Measurements from ENCODE around the gene TBCCD1.

The TBCCD1 gene

GRCh38 chr3:186594591-186595113, 27.5 kb upstream of the TBCCD1 start:
- Histone ChIP-seq H3K4me2 (ENCODE audit: low read length) (no peak overlapping the region), H3K4me3 (ENCODE audit: low read length) (no peak overlapping the region)

GRCh38 chr3:186593862-186594261, 26.7 kb upstream of the TBCCD1 start:
- Histone ChIP-seq H3K79me2 (ENCODE audit: control insufficient read depth, low read length) (no peaks in the 10 kb centered on the region), H3K4me1 (ENCODE audit: control insufficient read depth, low read length) (no peaks in the 10 kb centered on the region), H3K27ac (ENCODE audit: low read depth, low read length) (no peak overlapping the region), H3K4me2 (ENCODE audit: low read length) (no peak overlapping the region), H4K20me1 (ENCODE audit: control insufficient read depth, insufficient read depth, low read depth, low read length) (no peaks in the 10 kb centered on the region), H3K36me3 (ENCODE audit: control insufficient read depth, low read length) (no peaks in the 10 kb centered on the region), H3K4me3 (ENCODE audit: low read length) (no peak overlapping the region), H3K27me3 (ENCODE audit: control insufficient read depth, low read length) (no peaks in the 10 kb centered on the region), H3K9me2 (replicated peaks; ENCODE audit: control insufficient read depth, low read length) (no peaks in the 10 kb centered on the region), H3F3A (ENCODE audit: control insufficient read depth, insufficient read depth) (no peaks in the 10 kb centered on the region), H3K9me3 (ENCODE audit: control insufficient read depth, insufficient read depth, low read length) (no peaks in the 10 kb centered on the region)
- no peak for TF ChIP-seq CTCF (IDR thresholded peaks at IDR 0.05; ENCODE audit: low read depth, low read length, poor library complexity, severe bottlenecking)
- no peak for TF ChIP-seq EZH2phosphoT487 (IDR thresholded peaks at IDR 0.05; ENCODE audit: borderline replicate concordance, low read length)

More at GRCh38 chr3:186594591-186595113, 27.5 kb upstream of the TBCCD1 start:
- no peaks in the 10 kb centered on the region for H3K9me3 ChIP-seq (ENCODE audit: control insufficient read depth, insufficient read depth, low read length)
- H3K27me3 ChIP-seq (ENCODE audit: control insufficient read depth, low read length), result no peaks in the 10 kb centered on the region
- no peaks in the 10 kb centered on the region for H3K4me1 ChIP-seq (ENCODE audit: control insufficient read depth, low read length)
- H3K79me2 ChIP-seq (ENCODE audit: control insufficient read depth, low read length), result no peaks in the 10 kb centered on the region
- TF ChIP-seq CTCF (IDR thresholded peaks at IDR 0.05; ENCODE audit: low read depth, low read length, poor library complexity, severe bottlenecking) (no peak), EZH2phosphoT487 (IDR thresholded peaks at IDR 0.05; ENCODE audit: borderline replicate concordance, low read length) (no peak)
- no peak overlapping the region for H3K27ac ChIP-seq (ENCODE audit: low read depth, low read length)
- no peaks in the 10 kb centered on the region for H4K20me1 ChIP-seq (ENCODE audit: control insufficient read depth, insufficient read depth, low read depth, low read length)
- H3F3A ChIP-seq (ENCODE audit: control insufficient read depth, insufficient read depth), result no peaks in the 10 kb centered on the region
- no peaks in the 10 kb centered on the region for H3K9me2 ChIP-seq (replicated peaks; ENCODE audit: control insufficient read depth, low read length)
- H3K36me3 ChIP-seq (ENCODE audit: control insufficient read depth, low read length), result no peaks in the 10 kb centered on the region

- no peaks in the 10 kb centered on the region for H3K4me1 ChIP-seq (ENCODE audit: control insufficient read depth, low read length)
- H4K20me1 ChIP-seq (ENCODE audit: control insufficient read depth, insufficient read depth, low read depth, low read length), result no peaks in the 10 kb centered on the region
- peaks cover under 1% of the 10 kb centered on the region; the same call in 1 of the 2 replicates for H3F3A ChIP-seq (ENCODE audit: control insufficient read depth, insufficient read depth)
- no peaks in the 10 kb centered on the region for H3K9me2 ChIP-seq (replicated peaks; ENCODE audit: control insufficient read depth, low read length)
- no peaks in the 10 kb centered on the region for H3K36me3 ChIP-seq (ENCODE audit: control insufficient read depth, low read length)
- H3K4me3 ChIP-seq (ENCODE audit: low read length), result no peak overlapping the region
- no peak overlapping the region for H3K4me2 ChIP-seq (ENCODE audit: low read length)
- H3K9me3 ChIP-seq (ENCODE audit: control insufficient read depth, insufficient read depth, low read length), result no peaks in the 10 kb centered on the region
- no peak for TF ChIP-seq CTCF (IDR thresholded peaks at IDR 0.05; ENCODE audit: low read depth, low read length, poor library complexity, severe bottlenecking)
- TF ChIP-seq EZH2phosphoT487 (IDR thresholded peaks at IDR 0.05; ENCODE audit: borderline replicate concordance, low read length), result no peak
- no peak overlapping the region for H3K27ac ChIP-seq (ENCODE audit: low read depth, low read length)
- no peaks in the 10 kb centered on the region for H3K27me3 ChIP-seq (ENCODE audit: control insufficient read depth, low read length)
- H3K79me2 ChIP-seq (ENCODE audit: control insufficient read depth, low read length), result no peaks in the 10 kb centered on the region
Measured at GRCh38 chr3:186592682-186593081, 25.5 kb upstream of the TBCCD1 start.

Data from DOHH2 (cell line).